GM18498 (cell line): ENCODE measurements around the gene SERTM1.

Experiments used
- ATAC-seq: cut with Tn5 transposase; IDR thresholded peaks from one replicate; pipeline ENCODE4 v1.9.1; 2021; ENCODE audit warnings: mild to moderate bottlenecking, moderate library complexity; ENCODE audit not compliant: unreplicated experiment

Gene SERTM1

GRCh38 chr13:36673838-36674326, at the start of gene SERTM1:
Gene SERTM1, plus strand, starts transcription at chr13:36674020. Its CDS starts 21,059 bp downstream, at chr13:36695079.
- no peak for ATAC-seq

DNA sequence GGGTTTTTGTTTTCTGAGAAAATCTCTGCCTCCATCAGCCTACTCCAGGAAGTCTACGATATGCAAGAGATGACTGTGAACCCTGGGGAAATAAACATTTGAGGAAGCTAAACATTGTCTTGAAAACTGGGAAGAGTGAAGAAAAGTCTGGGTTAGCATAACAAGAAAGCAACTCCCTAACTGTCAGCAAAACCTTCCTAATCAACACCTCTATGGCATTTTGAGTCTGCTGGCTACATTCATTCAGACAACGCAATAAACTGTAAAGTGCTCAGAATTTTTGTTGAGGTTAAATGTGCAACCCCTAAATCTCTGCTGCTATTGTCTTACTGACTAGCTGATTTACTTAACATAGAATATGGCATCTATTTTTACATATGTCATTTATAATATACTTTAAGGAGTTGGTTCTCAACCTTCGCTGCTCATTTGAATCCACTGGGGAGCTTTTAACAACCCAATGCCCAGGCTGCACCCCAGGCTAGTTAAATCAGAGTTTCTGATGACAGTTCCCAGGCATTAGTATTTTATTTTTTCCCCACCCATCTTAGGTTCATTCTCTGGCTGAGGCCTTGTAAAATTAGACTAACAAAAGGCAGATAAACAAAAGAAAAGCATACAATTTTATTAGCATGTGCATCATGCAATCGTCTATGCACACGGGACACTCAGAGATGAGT, 45.3 kb upstream of the SERTM1 start:
- no peak for ATAC-seq

DNA sequence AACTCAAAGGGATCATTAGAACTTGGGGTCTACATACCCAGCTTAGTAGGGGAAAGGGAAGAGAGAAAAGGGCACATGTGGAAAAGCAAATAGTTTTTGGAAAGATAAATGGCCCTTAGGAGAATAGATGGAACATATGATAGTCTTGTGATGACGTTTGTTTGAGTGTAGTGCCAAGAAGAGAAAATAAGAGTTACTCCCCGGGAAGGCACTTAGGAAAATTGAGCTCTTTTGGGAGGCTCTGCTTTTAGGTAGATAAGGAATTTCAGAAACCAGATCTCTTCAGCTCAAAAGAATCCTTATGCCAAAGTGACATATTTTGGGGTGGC, 44.8 kb upstream of the SERTM1 start:
- no peak for ATAC-seq

DNA sequence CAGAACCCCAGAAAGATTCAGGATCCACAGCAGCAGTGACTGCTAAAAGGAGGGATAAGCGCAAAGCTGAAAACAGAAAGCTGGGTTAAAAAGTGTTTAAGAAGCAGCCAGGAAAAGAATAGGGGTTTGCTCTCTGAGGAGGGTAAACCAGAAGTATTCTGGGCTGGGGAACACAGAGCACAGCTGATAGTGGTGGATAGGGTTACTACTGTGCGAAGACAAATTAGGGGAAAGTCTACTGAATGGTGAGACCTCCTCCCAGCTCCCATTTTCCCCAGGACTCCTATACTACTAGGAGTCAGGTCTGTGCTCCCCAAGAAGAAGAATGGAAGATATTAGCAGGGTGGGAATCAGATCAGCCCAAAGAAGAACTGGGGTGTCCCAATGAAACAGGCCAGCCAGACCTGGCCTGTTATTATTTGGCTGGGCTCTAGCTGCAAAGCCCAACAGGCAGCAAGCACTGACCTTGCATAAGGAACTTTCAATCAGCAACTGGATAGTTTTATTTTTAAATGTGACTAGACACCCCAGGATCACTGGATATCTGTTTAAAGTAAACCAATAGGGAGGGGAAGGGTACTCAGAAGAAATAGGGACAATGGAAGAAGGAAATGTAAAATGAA, 43.5 kb upstream of the SERTM1 start:
- no peak for ATAC-seq

- ATAC-seq: no peak
Measured at GRCh38 chr13:36639610-36640009, 34.2 kb upstream of the SERTM1 start.

GRCh38 chr13:36650611-36651010, 23.2 kb upstream of the SERTM1 start:
- no peak for ATAC-seq

- ATAC-seq: no peak
Measured at GRCh38 chr13:36665630-36666029, 8.2 kb upstream of the SERTM1 start.

DNA sequence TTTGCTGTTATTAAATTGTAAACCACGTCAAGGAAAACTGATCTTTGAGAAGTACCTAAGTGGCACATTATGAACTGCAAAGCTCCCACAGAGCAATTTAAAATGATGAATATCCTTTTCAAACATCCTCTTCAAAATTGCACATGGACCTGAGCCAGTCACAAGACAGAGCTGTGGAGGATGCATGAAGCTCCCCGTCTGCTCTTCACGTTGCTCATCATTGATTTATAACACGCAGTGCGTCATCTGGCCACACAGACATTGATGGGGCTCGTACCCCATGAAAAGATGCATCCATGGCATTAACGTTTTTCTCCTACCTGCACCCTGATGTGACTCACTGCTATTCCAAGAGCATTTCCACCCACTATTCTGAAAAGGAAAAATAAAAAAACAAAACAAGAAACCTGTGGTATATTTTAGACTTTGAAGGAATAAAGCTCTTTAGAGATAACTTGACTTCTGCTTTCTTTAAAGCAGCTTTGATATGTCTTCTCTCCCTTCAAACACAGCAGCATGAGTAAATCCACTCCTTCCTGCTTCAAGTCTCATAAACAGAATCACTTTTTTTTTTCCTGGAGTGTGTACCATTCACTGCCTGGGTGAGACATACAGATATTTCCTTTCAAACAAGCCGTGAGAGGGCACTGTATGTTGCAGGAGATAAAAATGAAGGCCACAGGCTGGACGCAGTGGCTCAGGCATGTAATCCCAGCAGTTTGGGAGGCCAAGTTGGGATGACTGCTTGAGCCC, 7.2 kb upstream of the SERTM1 start:
- ATAC-seq: no peak

DNA sequence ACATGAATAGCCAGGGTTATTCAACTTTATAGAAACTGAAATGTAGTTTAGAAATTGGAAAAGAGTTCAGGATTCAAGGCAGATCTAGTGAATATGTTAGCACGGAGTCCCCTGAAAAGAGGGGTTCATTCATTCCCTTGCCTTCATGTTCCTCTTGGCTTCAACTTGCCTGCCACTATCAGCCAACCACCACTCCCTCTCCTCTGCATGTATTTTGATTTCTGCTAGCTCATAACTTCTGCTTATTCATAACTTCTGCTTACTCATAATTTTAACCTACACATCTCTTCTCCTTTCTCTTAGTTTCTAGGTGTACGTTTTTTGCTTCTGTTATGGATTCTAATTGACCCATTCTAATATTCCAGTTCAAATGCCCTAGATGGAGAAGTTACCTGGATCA, 5.5 kb upstream of the SERTM1 start:
- ATAC-seq: no peak

DNA sequence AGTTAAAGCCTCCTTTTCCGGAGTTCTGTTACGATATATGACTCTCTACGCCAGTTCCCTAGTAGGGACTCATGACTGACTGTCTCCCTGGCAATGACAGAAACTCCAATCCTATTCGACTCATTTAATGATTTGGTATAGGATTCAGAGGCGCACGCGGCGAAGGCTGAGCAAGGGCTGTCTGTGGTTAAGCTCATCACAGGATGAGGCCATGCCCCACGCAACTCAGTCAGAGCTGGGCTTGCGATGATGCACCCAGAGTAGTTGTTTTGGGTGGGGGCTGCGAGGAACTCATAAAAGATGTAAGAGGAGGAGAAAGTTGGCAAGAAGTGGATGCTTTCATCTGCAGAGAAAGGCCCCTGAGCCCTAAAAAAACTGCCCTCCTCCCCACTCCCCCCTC, 468 bp upstream of the SERTM1 start:
- ATAC-seq: no peak

- ATAC-seq: no peak
Measured at GRCh38 chr13:36674337-36675212, 755 bp downstream of the SERTM1 start.

DNA sequence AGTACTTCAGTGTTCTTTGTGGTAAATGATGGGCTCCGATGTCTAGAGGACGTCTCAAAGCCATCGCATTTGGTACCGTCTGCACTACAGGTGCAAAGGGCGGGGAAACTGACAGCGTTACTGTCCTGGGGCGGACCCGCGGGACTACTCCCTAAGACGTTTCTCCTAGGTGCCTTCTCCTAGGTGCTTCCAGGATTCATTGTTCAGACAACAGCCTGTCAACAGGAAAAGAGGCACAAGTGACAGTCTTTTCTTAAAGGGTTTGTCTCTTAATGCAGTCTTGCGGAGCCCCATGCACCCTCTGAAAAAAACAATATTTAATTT, 1.4 kb downstream of the SERTM1 start:
- no peak for ATAC-seq

- ATAC-seq: no peak
Measured at GRCh38 chr13:36680913-36681312, 7.1 kb downstream of the SERTM1 start.

GRCh38 chr13:36681894-36682624, 8.2 kb downstream of the SERTM1 start:
- ATAC-seq: no peak

GRCh38 chr13:36683701-36684100, 9.9 kb downstream of the SERTM1 start:
- no peak for ATAC-seq

DNA sequence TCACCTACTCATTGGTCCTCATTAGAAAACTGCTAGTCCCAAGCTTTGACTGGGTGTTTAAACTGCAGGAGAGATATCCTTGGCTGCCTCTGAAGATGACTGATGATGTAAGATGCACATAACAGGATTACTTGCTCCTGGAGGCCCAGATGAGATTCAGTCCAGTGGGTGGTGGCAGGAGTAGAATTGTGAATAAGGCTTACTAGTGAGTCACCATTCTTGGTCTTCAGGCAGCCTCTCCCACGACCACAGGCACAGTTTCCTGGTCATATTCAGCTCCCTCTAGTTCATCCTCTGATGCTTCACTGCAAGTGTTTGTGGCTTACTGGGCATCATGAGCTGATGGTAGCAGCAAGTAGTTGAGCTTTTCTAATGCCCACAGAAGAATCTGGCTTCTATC, 12.1 kb downstream of the SERTM1 start:
- ATAC-seq: no peak

GRCh38 chr13:36696410-36697010, 22.7 kb downstream of the SERTM1 start:
- ATAC-seq: no peak

DNA sequence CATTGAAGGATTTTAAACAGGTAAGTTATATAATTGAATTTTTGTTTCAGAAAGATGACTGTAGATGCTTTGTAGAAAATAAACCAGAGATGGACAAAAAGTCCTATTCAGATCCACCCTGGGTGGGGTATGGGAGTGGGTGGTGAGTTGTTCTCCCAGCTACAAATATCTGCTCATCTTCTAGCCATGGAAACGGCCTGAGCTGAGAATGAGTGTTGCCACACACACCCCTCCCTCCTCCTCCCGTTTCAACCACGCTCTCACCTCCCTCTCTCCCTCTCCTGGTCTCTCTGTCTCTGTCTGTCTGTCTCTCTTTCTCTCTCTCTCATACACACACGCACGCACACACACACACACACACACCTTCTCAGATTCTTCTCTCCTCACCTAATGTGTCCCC, 26.4 kb downstream of the SERTM1 start:
- no peak for ATAC-seq

DNA sequence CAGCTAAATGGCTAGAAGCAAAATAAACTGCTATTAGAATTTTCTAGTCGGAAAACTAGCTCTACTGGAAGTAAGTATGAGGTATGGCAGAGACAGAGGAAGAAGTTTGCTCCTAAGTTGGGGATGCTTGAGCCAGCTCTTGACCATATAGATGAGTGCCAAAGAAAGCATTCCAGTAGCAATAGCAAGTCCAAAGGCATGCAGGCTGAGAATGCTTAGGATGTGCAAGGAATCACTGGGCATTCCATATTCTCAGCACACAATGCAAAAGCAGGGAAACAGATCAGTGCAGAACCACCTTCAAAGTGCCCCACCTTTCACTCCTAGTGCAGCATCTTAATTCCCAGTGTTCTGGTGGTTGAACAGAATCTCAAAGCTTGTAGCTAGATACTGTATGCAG, 32.9 kb downstream of the SERTM1 start:
- ATAC-seq: no peak
